Astrocyte (in vitro differentiated cells and primary cell): ENCODE results near the gene TPM4. TPM values are rescaled to one million over a fixed set of nuclear protein-coding genes. Genes with fewer than 3 reads are reported as not detected.
A peak's percentile ranks its signal among the peaks of the same experiment; 100 is the strongest.

Experiments used
- DNase-seq: peaks from one replicate; pipeline ENCODE4 v3.0.0-alpha.2; 2010; ENCODE audit warnings: low read depth
- FAIRE-seq: peaks from 2 replicates; lab custom pipeline; 2011; peaks lifted over from hg19 to GRCh38; lab: Jason Lieb, UNC
- H2AFZ ChIP-seq: 2 replicates; pipeline ENCODE4 v1.6.0; 2012; ENCODE audit warnings: low read depth, low read length, inconsistent platforms
- H3K27ac ChIP-seq: 2 replicates; pipeline ENCODE4 v1.5.1; 2011; ENCODE audit warnings: low read depth, low read length, inconsistent platforms
- H3K27me3 ChIP-seq: 2 replicates; pipeline ENCODE4 v1.6.0; 2011; ENCODE audit warnings: low read length, inconsistent platforms; ENCODE audit not compliant: insufficient read depth
- H3K36me3 ChIP-seq: 2 replicates; pipeline ENCODE4 v1.5.1; 2011; ENCODE audit warnings: low read length, inconsistent platforms; ENCODE audit not compliant: insufficient read depth
- H3K4me1 ChIP-seq: 2 replicates; pipeline ENCODE4 v1.5.1; 2011; ENCODE audit warnings: low read length, inconsistent platforms; ENCODE audit not compliant: insufficient read depth
- H3K4me2 ChIP-seq: 2 replicates; pipeline ENCODE4 v1.6.0; 2012; ENCODE audit warnings: low read length, inconsistent platforms
- H3K4me3 ChIP-seq: 2 replicates; pipeline ENCODE4 v1.5.1; 2011; ENCODE audit warnings: low read depth, mild to moderate bottlenecking, low read length, inconsistent platforms; ENCODE audit not compliant: insufficient read depth
- H3K79me2 ChIP-seq: 2 replicates; pipeline ENCODE4 v1.6.0; 2012; ENCODE audit warnings: mild to moderate bottlenecking, low read length, inconsistent platforms; ENCODE audit not compliant: insufficient read depth
- H3K9ac ChIP-seq: 2 replicates; pipeline ENCODE4 v1.6.0; 2012; ENCODE audit warnings: mild to moderate bottlenecking, low read length, inconsistent platforms
- H3K9me3 ChIP-seq: 2 replicates; pipeline ENCODE4 v1.5.1; 2012; ENCODE audit warnings: low read depth, mild to moderate bottlenecking, low read length, inconsistent platforms; ENCODE audit not compliant: insufficient read depth
- H4K20me1 ChIP-seq: 2 replicates; pipeline ENCODE4 v1.6.0; 2012; ENCODE audit warnings: low read length, inconsistent platforms; ENCODE audit not compliant: insufficient read depth
- H3K27ac Mint-ChIP-seq: one replicate; pipeline ENCODE4 v1.8.0; 2021; ENCODE audit warnings: mild to moderate bottlenecking, mixed read lengths; ENCODE audit not compliant: unreplicated experiment
- H3K27me3 Mint-ChIP-seq: one replicate; pipeline ENCODE4 v1.8.0; 2021; ENCODE audit warnings: low read depth, mixed read lengths; ENCODE audit not compliant: unreplicated experiment
- H3K36me3 Mint-ChIP-seq: one replicate; pipeline ENCODE4 v1.8.0; 2021; ENCODE audit warnings: low read depth, mixed read lengths; ENCODE audit not compliant: unreplicated experiment
- H3K4me1 Mint-ChIP-seq: one replicate; pipeline ENCODE4 v1.8.0; 2021; ENCODE audit warnings: low read depth, mixed read lengths; ENCODE audit not compliant: unreplicated experiment
- H3K4me3 Mint-ChIP-seq: one replicate; pipeline ENCODE4 v1.8.0; 2021; ENCODE audit warnings: mild to moderate bottlenecking, moderate library complexity, mixed read lengths; ENCODE audit not compliant: unreplicated experiment
- H3K9me3 Mint-ChIP-seq: one replicate; pipeline ENCODE4 v1.8.0; 2021; ENCODE audit warnings: mild to moderate bottlenecking, mixed read lengths; ENCODE audit not compliant: unreplicated experiment
- CTCF ChIP-seq: IDR thresholded peaks from 2 replicates; pipeline ENCODE4 v1.5.1; 2011; ENCODE audit warnings: low read depth, mild to moderate bottlenecking, inconsistent platforms, low read length, moderate library complexity; ENCODE audit not compliant: insufficient read depth
- EZH2 ChIP-seq: IDR thresholded peaks from 2 replicates; pipeline ENCODE4 v1.6.1; 2012; ENCODE audit warnings: mild to moderate bottlenecking, low read length, inconsistent platforms; ENCODE audit not compliant: insufficient read depth
- total RNA-seq: library from RNA; stranded (reverse); gene quantifications from 2 replicates; pipeline ENCODE4 v1.2.1, GENCODE V29; 2021

Gene TPM4
- total RNA-seq, 1 donor from 2014 or later, result 811 TPM

GRCh38 chr19:16111160-16111908 is 35.0 kb downstream of the TPM4 start, which contains the start of gene RAB8A:
Gene RAB8A (plus strand): TSS chr19:16111889. CDS start chr19:16111902, 13 bp downstream.
- DNase-seq (peak; percentile 95), FAIRE-seq (no peak)
- H3K36me3 ChIP-seq, result no peaks in the 10 kb centered on the region
- Mint-ChIP-seq H3K4me1 (peaks cover 10% of the 10 kb centered on the region), H3K27ac (peak within 1 kb of the TSS; percentile 89), H3K36me3 (no peaks in the 10 kb centered on the region), H3K9me3 (no peaks in the 10 kb centered on the region), H3K27me3 (no peaks in the 10 kb centered on the region), H3K4me3 (peak within 1 kb of the TSS; percentile 95)
- H3K9me3 ChIP-seq, result no peaks in the 10 kb centered on the region
- H3K4me1 ChIP-seq, result peaks cover 8% of the 10 kb centered on the region
- H3K4me2 ChIP-seq, result peak within 1 kb of the TSS; percentile 92
- H3K9ac ChIP-seq, result peak within 1 kb of the TSS; percentile 93
- H3K79me2 ChIP-seq, result peaks cover 46% of the 10 kb centered on the region
- TF ChIP-seq EZH2, result no peak
- peak; percentile 61 for TF ChIP-seq CTCF
- H4K20me1 ChIP-seq, result peaks cover 32% of the 10 kb centered on the region
- H3K27ac ChIP-seq, result peak within 1 kb of the TSS; percentile 79
- no peaks in the 10 kb centered on the region for H3K27me3 ChIP-seq
- peak within 1 kb of the TSS; percentile 94 for H2AFZ ChIP-seq
- peak within 1 kb of the TSS; percentile 85 for H3K4me3 ChIP-seq

- peak overlapping the region; percentile 85 for H3K4me3 ChIP-seq
- DNase-seq, result no peak
- peak overlapping the region; percentile 92 for H3K4me2 ChIP-seq
- H3K36me3 ChIP-seq, result no peaks in the 10 kb centered on the region
- peak overlapping the region; percentile 89 for H3K27ac Mint-ChIP-seq
- H3K4me3 Mint-ChIP-seq, result peak overlapping the region; percentile 95
- peaks cover 10% of the 10 kb centered on the region for H3K4me1 Mint-ChIP-seq
- FAIRE-seq, result no peak
- no peak for TF ChIP-seq EZH2
- no peak for TF ChIP-seq CTCF
- no peaks in the 10 kb centered on the region for H3K9me3 Mint-ChIP-seq
- H3K79me2 ChIP-seq, result peaks cover 53% of the 10 kb centered on the region
- no peaks in the 10 kb centered on the region for H3K27me3 ChIP-seq
- H2AFZ ChIP-seq, result peak overlapping the region; percentile 87
- no peaks in the 10 kb centered on the region for H3K36me3 Mint-ChIP-seq
- H3K9me3 ChIP-seq, result no peaks in the 10 kb centered on the region
- peak overlapping the region; percentile 93 for H3K9ac ChIP-seq
- H3K27me3 Mint-ChIP-seq, result no peaks in the 10 kb centered on the region
- peaks cover 8% of the 10 kb centered on the region for H3K4me1 ChIP-seq
- peaks cover 37% of the 10 kb centered on the region for H4K20me1 ChIP-seq
- H3K27ac ChIP-seq, result peak overlapping the region; percentile 79
Observed at GRCh38 chr19:16111909-16112752, 35.8 kb downstream of the TPM4 start.
